B cell (primary cell): ENCODE measurements around the gene NCOA5. TPM values are rescaled to one million over a fixed set of nuclear protein-coding genes. Genes with fewer than 3 reads are reported as not detected.

Experiments
- ATAC-seq: fragments of 200-7000 bp; cut with Tn5 transposase; one replicate; pipeline ENCODE4 v1.10.0; 2021; ENCODE audit warnings: low read depth, mild to moderate bottlenecking, moderate number of reproducible peaks, moderate library complexity
- CTCF ChIA-PET: fragments of 350-600 bp; sonication (Branson Sonifier 250); formaldehyde crosslinking; loops from one replicate; lab custom pipeline; 2021; ENCODE audit warnings: antibody characterized with exemption, inconsistent platforms; lab: Charles Lee
- POLR2A ChIA-PET: fragments of 350-600 bp; sonication (Branson Sonifier 250); formaldehyde crosslinking; loops from one replicate; lab custom pipeline; 2021; ENCODE audit warnings: antibody characterized with exemption; lab: Charles Lee
- DNase-seq: peaks from one replicate; pipeline ENCODE4 v3.0.0; 2013
- H2AFZ ChIP-seq: 2 replicates; pipeline ENCODE4 v1.6.1; 2012; ENCODE audit warnings: mild to moderate bottlenecking, low read depth, low read length; ENCODE audit not compliant: insufficient read depth, poor library complexity, severe bottlenecking
- H3K27ac ChIP-seq, 2 donors: 1 replicate in 1 of 2; 2 replicates in 1 of 2; pipeline ENCODE4 v1.5.1; 2012 to 2013; ENCODE audit warnings: low read length in 2 of 2, mild to moderate bottlenecking in 2 of 2, moderate library complexity in 1 of 2
- H3K27me3 ChIP-seq, 4 experiments: fragments of 200-600 bp in 1 of 4; sonication (generic) in 1 of 4; replicated peaks in 1 of 4; 1 replicate in 2 of 4; 2 replicates in 2 of 4; pipeline versions ENCODE4 v1.6.1 to v1.7.0; 2013 to 2016; ENCODE audit warnings: low read length in 3 of 4, mild to moderate bottlenecking in 2 of 4, mixed read lengths in 1 of 4, moderate library complexity in 1 of 4; ENCODE audit not compliant: insufficient read depth in 4 of 4, control insufficient read depth in 3 of 4; ENCODE audit errors: control extremely low read depth in 1 of 4
- H3K36me3 ChIP-seq, 2 experiments: replicated peaks in 1 of 2; 1 replicate in 1 of 2; 2 replicates in 1 of 2; pipeline versions ENCODE4 v1.6.1 to v1.7.1; 2013; ENCODE audit warnings: low read length in 1 of 2; ENCODE audit not compliant: insufficient read depth in 2 of 2, control insufficient read depth in 1 of 2; ENCODE audit errors: control extremely low read depth in 1 of 2, extremely low read depth in 1 of 2
- H3K4me1 ChIP-seq, 2 donors: fragments of 200-600 bp in 1 of 2; sonication (generic) in 1 of 2; 1 replicate in 1 of 2; 2 replicates in 1 of 2; pipeline versions ENCODE4 v1.5.1 to v1.6.1; 2013 to 2017; ENCODE audit warnings: low read length in 2 of 2; ENCODE audit not compliant: control insufficient read depth in 2 of 2, insufficient read depth in 2 of 2
- H3K4me2 ChIP-seq: replicated peaks from 2 replicates; pipeline ENCODE3; 2012; ENCODE audit warnings: mild to moderate bottlenecking, low read depth, low read length; ENCODE audit not compliant: poor library complexity, severe bottlenecking
- H3K4me3 ChIP-seq, 5 experiments: fragments of 200-600 bp in 1 of 5; sonication (generic) in 1 of 5; 1 replicate in 3 of 5; 2 replicates in 2 of 5; pipeline versions ENCODE4 v1.5.1 to v1.7.0; 2011 to 2016; ENCODE audit warnings: low read length in 4 of 5, mild to moderate bottlenecking in 4 of 5, low read depth in 2 of 5, control low read depth in 1 of 5, moderate library complexity in 1 of 5; ENCODE audit not compliant: insufficient read depth in 1 of 5; ENCODE audit errors: control extremely low read depth in 1 of 5, extremely low read depth in 1 of 5
- H3K79me2 ChIP-seq: fragments of 200-600 bp; sonication (generic); one replicate; pipeline ENCODE4 v1.6.0; 2016; ENCODE audit warnings: low read length; ENCODE audit not compliant: control insufficient read depth, insufficient read depth
- H3K9ac ChIP-seq: fragments of 200-600 bp; sonication (generic); 2 replicates; pipeline ENCODE4 v1.6.1; 2017; ENCODE audit warnings: mild to moderate bottlenecking, low read length, moderate library complexity
- H3K9me3 ChIP-seq, 3 donors: one replicate each; pipeline versions ENCODE4 v1.6.1 to v1.7.1; 2013; ENCODE audit warnings: low read length in 2 of 3; ENCODE audit not compliant: control insufficient read depth in 2 of 3, insufficient read depth in 1 of 3; ENCODE audit errors: control extremely low read depth in 1 of 3
- H4K20me1 ChIP-seq: 2 replicates; pipeline ENCODE4 v1.6.0; 2012; ENCODE audit warnings: mild to moderate bottlenecking, low read length; ENCODE audit not compliant: insufficient read depth, control insufficient read depth, poor library complexity, severe bottlenecking
- H3K27ac Mint-ChIP-seq: one replicate; pipeline ENCODE4 v1.8.0; 2021; ENCODE audit warnings: mixed read lengths
- H3K27me3 Mint-ChIP-seq: one replicate; pipeline ENCODE4 v1.8.0; 2021; ENCODE audit warnings: mixed read lengths
- H3K4me1 Mint-ChIP-seq: one replicate; pipeline ENCODE4 v1.8.0; 2021; ENCODE audit warnings: mixed read lengths
- H3K4me3 Mint-ChIP-seq: one replicate; pipeline ENCODE4 v1.8.0; 2021; ENCODE audit warnings: mixed read lengths
- H3K9me3 Mint-ChIP-seq: one replicate; pipeline ENCODE4 v1.8.0; 2022; ENCODE audit warnings: mixed read lengths; ENCODE audit not compliant: insufficient read depth
- CTCF ChIP-seq: fragments of 200-600 bp; IDR thresholded peaks from one replicate; pipeline ENCODE4 v1.8.0; 2022; ENCODE audit warnings: antibody characterized with exemption, mild to moderate bottlenecking
- EZH2 ChIP-seq: IDR thresholded peaks from 2 replicates; pipeline ENCODE4 v1.6.1; 2012; ENCODE audit warnings: borderline replicate concordance, low read depth, mild to moderate bottlenecking, moderate library complexity, low read length; ENCODE audit not compliant: insufficient read depth, poor library complexity, severe bottlenecking
- WGBS: methylation state at CpG from one replicate; pipeline ENCODE4 v1.1.5; 2013; ENCODE audit warnings: missing lambda C conversion rate; ENCODE audit not compliant: insufficient coverage; 5-methylcytosine and 5-hydroxymethylcytosine counted together
- intact Hi-C: fragments of 100-400 bp; cut with micrococcal nuclease; formaldehyde crosslinking; loops from one replicate; pipeline ENCODE4 v1.10.0; 2022
- polyA plus RNA-seq: library from polyadenylated mRNA; depleted of rRNA; stranded (reverse); fragments of >200 nt; gene quantifications from 2 replicates; pipeline ENCODE4 v1.2.3, GENCODE V29; 2012
- total RNA-seq, 2 donors: library from RNA; stranded (reverse); fragments of 120-200 nt in 1 of 2; gene quantifications; 1 replicate in 1 of 2; 2 replicates in 1 of 2; pipeline versions ENCODE4 v1.2.3 to v1.2.4, GENCODE V29; 2013 to 2022

The NCOA5 gene
- total and polyA plus RNA-seq, 2 donors (not counting 1 experiment from before 2014, with no cell fraction given), result 26.0 to 41.6 TPM

- ChIA-PET POLR2A (no interaction called here), CTCF (interaction anchor here (1.2 to 1.7 kb wide), 6 partner anchors 10 to 388 kb away, joined by 3 to 7 read pairs (median 4); partner anchors contain the start of gene ELMO2)
- no peaks in the 10 kb centered on the region for H4K20me1 ChIP-seq
- no peak for TF ChIP-seq EZH2
- TF ChIP-seq CTCF, result no peak
- peaks cover 33 to 40% of the 10 kb centered on the region in 2 donors for H3K4me1 ChIP-seq
- no peak overlapping the region for H2AFZ ChIP-seq
- peaks cover 0 to 9% (median 0%) of the 10 kb centered on the region in 3 donors for H3K9me3 ChIP-seq
- peaks cover 32% of the 10 kb centered on the region for H3K4me1 Mint-ChIP-seq
- H3K4me3 Mint-ChIP-seq, result no peak overlapping the region
- H3K9me3 Mint-ChIP-seq, result no peaks in the 10 kb centered on the region
- intact Hi-C loops, result no loop called here
- ATAC-seq, result no peak
- no peak overlapping the region for H3K9ac ChIP-seq
- no peak overlapping the region for H3K27ac ChIP-seq
- H3K27ac Mint-ChIP-seq, result no peak overlapping the region
- H3K79me2 ChIP-seq, result no peaks in the 10 kb centered on the region
- peaks cover 27% of the 10 kb centered on the region for H3K27me3 Mint-ChIP-seq
- no peak for DNase-seq
- no peak overlapping the region for H3K4me2 ChIP-seq
- peaks cover 0 to 40% (median 17%) of the 10 kb centered on the region in 4 experiments for H3K27me3 ChIP-seq
- H3K36me3 ChIP-seq, result no peaks in the 10 kb centered on the region
- no peak overlapping the region for H3K4me3 ChIP-seq
- 90% methylated on average over 4 of the region's 4 CpGs for WGBS
Measured at GRCh38 chr20:46018112-46018511, 71.7 kb downstream of the NCOA5 start.

- Histone ChIP-seq H3K27ac (no peak overlapping the region), H3K4me1 (peaks cover 35 to 38% of the 10 kb centered on the region in 2 donors), H3K9ac (no peak overlapping the region), H3K4me3 (no peak overlapping the region), H3K27me3 (peaks cover 0 to 41% (median 19%) of the 10 kb centered on the region in 4 experiments), H3K79me2 (no peaks in the 10 kb centered on the region), H4K20me1 (no peaks in the 10 kb centered on the region), H2AFZ (no peak overlapping the region), H3K4me2 (no peak overlapping the region), H3K9me3 (peaks cover 0 to 17% (median 0%) of the 10 kb centered on the region in 3 donors), H3K36me3 (no peaks in the 10 kb centered on the region)
- H3K4me3 Mint-ChIP-seq, result no peak overlapping the region
- ChIA-PET POLR2A (no interaction called here), CTCF (interaction anchor here (1.0 to 1.7 kb wide), 7 partner anchors 9 to 389 kb away, joined by 3 to 7 read pairs (median 3); partner anchors contain the start of gene ELMO2)
- no peak for TF ChIP-seq CTCF
- no peak for TF ChIP-seq EZH2
- no CpG with 5 or more reads among the region's 4 CpGs for WGBS
- ATAC-seq, result no peak
- no peak for DNase-seq
- H3K27ac Mint-ChIP-seq, result no peak overlapping the region
- peaks cover 34% of the 10 kb centered on the region for H3K27me3 Mint-ChIP-seq
- no peaks in the 10 kb centered on the region for H3K9me3 Mint-ChIP-seq
- peaks cover 35% of the 10 kb centered on the region for H3K4me1 Mint-ChIP-seq
- intact Hi-C loops, result no loop called here
Measured at GRCh38 chr20:46017272-46017671, 72.5 kb downstream of the NCOA5 start.
